Measurements from ENCODE around the gene PCK1. TPM values are rescaled to one million over a fixed set of nuclear protein-coding genes. Genes with fewer than 3 reads are reported as not detected.

The PCK1 gene
- total and polyA plus RNA-seq, 2 of the 13 experiments (the other 11 are each of a cell fraction or from before 2014, with no cell fraction given): 6.5 to 12.6 TPM

DNA sequence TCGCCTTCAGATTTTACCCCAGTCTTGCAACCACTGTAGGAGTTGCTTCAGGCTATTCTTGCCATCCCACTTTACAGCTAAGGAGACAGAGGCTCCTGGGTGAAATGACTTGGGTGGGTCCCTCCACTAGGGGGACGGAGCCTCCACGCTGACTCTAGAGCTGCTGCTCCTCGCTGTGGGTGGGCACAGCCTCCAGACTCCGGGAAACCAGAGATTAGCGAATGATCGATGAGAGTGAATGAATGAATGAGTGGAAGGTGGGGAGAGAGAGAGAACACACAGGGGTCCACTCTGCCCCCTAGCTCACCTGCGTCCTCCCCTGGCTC lies 48.9 kb downstream of the PCK1 start:
- H3K9ac ChIP-seq (ENCODE audit: insufficient read depth, low read depth, low read length): no peak overlapping the region
- POLR2A ChIA-PET: no interaction called here
- no peaks in the 10 kb centered on the region for H3K4me1 ChIP-seq (ENCODE audit: insufficient read depth, low read length)
- BruUV-seq (replicated peaks): no TSS peak
- 42% methylated on average over 8 of the region's 8 CpGs for WGBS (ENCODE audit: low lambda C conversion rate)
- ATAC-seq (peak; percentile 50; the same call in 2 of the 3 replicates), DNase-seq (ENCODE audit: low spot score) (no peak), FAIRE-seq (no peak)
- no peak overlapping the region for H3K4me2 ChIP-seq (ENCODE audit: low read depth, low read length)
- CTCF ChIA-PET (ENCODE audit: low intra/inter-chr PET ratio, low total read pairs): no interaction called here
- H3K27ac ChIP-seq (ENCODE audit: extremely low read length, insufficient read depth, low read length): no peak overlapping the region
- H3K27me3 ChIP-seq (ENCODE audit: control insufficient read depth in 1 of 2, insufficient read depth in 2 of 2, low read length in 2 of 2): peaks cover 20 to 61% of the 10 kb centered on the region in 2 experiments; a peak in 3 of 5 replicates
- H3K36me3 ChIP-seq (replicated peaks in 1 of 2; ENCODE audit: control insufficient read depth in 1 of 2, insufficient read depth in 2 of 2, low read length in 2 of 2): no peaks in the 10 kb centered on the region
- no peaks in the 10 kb centered on the region; the same call in 1 of the 2 replicates for H4K20me1 ChIP-seq (ENCODE audit: insufficient read depth, low read length)
- H3K9me3 ChIP-seq (ENCODE audit: low read length): no peaks in the 10 kb centered on the region
- in situ Hi-C loops (cut with HindIII; ENCODE audit: extremely low pct_ligation_motif_present, low pct_unique_long_range_greater_than_20kb): no loop called here
- H3K4me3 ChIP-seq (replicated peaks in 1 of 3; ENCODE audit: insufficient read depth in 1 of 3, low read depth in 2 of 3, low read length in 3 of 3): no peak overlapping the region
- no peaks in the 10 kb centered on the region for H3K79me2 ChIP-seq (ENCODE audit: insufficient read depth, low read length)
- intact Hi-C loops (cut with micrococcal nuclease; ENCODE audit: unreplicated experiment): no loop called here
- TF ChIP-seq MYC (CRISPR knock-in tag; IDR thresholded peaks at IDR 0.05; ENCODE audit: borderline replicate concordance) (no peak), AGO1 (IDR thresholded peaks at IDR 0.05; ENCODE audit: low read depth, low read length, poor library complexity, severe bottlenecking) (no peak), ZNF432 (CRISPR knock-in tag; IDR thresholded peaks at IDR 0.05; ENCODE audit: borderline replicate concordance) (no peak), ZNF24 (IDR thresholded peaks at IDR 0.05) (no peak), FOSL1 (CRISPR knock-in tag; IDR thresholded peaks at IDR 0.05; ENCODE audit: borderline replicate concordance) (no peak), MTA1 (CRISPR knock-in tag; IDR thresholded peaks at IDR 0.05; ENCODE audit: borderline replicate concordance) (no peak), GTF2F1 (IDR thresholded peaks at IDR 0.05; ENCODE audit: low read length) (no peak)
- TF ChIP-seq, protein P1, sequence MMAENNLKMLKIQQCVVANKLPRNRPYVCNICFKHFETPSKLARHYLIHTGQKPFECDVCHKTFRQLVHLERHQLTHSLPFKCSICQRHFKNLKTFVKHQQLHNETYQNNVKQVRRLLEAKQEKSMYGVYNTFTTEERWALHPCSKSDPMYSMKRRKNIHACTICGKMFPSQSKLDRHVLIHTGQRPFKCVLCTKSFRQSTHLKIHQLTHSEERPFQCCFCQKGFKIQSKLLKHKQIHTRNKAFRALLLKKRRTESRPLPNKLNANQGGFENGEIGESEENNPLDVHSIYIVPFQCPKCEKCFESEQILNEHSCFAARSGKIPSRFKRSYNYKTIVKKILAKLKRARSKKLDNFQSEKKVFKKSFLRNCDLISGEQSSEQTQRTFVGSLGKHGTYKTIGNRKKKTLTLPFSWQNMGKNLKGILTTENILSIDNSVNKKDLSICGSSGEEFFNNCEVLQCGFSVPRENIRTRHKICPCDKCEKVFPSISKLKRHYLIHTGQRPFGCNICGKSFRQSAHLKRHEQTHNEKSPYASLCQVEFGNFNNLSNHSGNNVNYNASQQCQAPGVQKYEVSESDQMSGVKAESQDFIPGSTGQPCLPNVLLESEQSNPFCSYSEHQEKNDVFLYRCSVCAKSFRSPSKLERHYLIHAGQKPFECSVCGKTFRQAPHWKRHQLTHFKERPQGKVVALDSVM (CRISPR knock-in tag; IDR thresholded peaks at IDR 0.05): no peak
- TF ChIP-seq, protein P2, sequence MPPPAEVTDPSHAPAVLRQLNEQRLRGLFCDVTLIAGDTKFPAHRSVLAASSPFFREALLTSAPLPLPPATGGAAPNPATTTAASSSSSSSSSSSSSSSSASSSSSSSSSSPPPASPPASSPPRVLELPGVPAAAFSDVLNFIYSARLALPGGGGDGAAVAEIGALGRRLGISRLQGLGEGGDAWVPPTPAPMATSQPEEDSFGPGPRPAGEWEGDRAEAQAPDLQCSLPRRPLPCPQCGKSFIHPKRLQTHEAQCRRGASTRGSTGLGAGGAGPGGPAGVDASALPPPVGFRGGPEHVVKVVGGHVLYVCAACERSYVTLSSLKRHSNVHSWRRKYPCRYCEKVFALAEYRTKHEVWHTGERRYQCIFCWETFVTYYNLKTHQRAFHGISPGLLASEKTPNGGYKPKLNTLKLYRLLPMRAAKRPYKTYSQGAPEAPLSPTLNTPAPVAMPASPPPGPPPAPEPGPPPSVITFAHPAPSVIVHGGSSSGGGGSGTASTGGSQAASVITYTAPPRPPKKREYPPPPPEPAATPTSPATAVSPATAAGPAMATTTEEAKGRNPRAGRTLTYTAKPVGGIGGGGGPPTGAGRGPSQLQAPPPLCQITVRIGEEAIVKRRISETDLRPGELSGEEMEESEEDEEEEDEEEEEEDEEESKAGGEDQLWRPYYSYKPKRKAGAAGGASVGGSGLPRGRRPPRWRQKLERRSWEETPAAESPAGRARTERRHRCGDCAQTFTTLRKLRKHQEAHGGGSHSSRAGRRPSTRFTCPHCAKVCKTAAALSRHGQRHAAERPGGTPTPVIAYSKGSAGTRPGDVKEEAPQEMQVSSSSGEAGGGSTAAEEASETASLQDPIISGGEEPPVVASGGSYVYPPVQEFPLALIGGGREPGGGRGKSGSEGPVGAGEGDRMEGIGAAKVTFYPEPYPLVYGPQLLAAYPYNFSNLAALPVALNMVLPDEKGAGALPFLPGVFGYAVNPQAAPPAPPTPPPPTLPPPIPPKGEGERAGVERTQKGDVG (CRISPR knock-in tag; IDR thresholded peaks at IDR 0.05; ENCODE audit: borderline replicate concordance): no peak
- TF ChIP-seq, protein P3, sequence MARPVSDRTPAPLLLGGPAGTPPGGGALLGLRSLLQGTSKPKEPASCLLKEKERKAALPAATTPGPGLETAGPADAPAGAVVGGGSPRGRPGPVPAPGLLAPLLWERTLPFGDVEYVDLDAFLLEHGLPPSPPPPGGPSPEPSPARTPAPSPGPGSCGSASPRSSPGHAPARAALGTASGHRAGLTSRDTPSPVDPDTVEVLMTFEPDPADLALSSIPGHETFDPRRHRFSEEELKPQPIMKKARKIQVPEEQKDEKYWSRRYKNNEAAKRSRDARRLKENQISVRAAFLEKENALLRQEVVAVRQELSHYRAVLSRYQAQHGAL (CRISPR knock-in tag; IDR thresholded peaks at IDR 0.05; ENCODE audit: not compliant biosample characterization): no peak
- TF ChIP-seq, protein P4, sequence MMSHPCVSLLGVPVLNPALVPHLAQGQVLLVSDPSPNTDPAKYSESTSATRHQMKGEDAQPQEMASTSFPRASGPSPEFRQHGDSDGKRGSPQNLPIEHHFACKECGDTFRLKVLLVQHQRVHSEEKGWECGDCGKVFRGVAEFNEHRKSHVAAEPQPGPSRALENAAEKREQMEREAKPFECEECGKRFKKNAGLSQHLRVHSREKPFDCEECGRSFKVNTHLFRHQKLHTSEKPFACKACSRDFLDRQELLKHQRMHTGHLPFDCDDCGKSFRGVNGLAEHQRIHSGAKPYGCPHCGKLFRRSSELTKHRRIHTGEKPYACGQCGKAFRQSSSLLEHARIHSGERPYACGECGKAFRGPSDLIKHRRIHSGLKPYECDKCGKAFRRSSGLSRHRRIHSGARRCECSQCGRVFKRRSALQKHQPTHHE (CRISPR knock-in tag; IDR thresholded peaks at IDR 0.05; ENCODE audit: borderline replicate concordance): no peak
- TF ChIP-seq, protein P5, sequence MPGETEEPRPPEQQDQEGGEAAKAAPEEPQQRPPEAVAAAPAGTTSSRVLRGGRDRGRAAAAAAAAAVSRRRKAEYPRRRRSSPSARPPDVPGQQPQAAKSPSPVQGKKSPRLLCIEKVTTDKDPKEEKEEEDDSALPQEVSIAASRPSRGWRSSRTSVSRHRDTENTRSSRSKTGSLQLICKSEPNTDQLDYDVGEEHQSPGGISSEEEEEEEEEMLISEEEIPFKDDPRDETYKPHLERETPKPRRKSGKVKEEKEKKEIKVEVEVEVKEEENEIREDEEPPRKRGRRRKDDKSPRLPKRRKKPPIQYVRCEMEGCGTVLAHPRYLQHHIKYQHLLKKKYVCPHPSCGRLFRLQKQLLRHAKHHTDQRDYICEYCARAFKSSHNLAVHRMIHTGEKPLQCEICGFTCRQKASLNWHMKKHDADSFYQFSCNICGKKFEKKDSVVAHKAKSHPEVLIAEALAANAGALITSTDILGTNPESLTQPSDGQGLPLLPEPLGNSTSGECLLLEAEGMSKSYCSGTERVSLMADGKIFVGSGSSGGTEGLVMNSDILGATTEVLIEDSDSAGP (CRISPR knock-in tag; IDR thresholded peaks at IDR 0.05; ENCODE audit: borderline replicate concordance): no peak
- H2AFZ ChIP-seq (ENCODE audit: low read length): no peak overlapping the region
